ENCODE results near the gene TMEFF2. TPM values are rescaled to one million over a fixed set of nuclear protein-coding genes. Genes with fewer than 3 reads are reported as not detected.

TMEFF2 gene
- total and polyA plus RNA-seq, 8 donors, result 0.05 to 0.75 TPM; not detected in 6

GRCh38 chr2:191942739-191943103, 252.0 kb downstream of the TMEFF2 start:
- no peaks in the 10 kb centered on the region for H3K9me3 ChIP-seq
- no peak for FAIRE-seq
- no peak overlapping the region for H3K27ac ChIP-seq
- H3K4me1 ChIP-seq, result no peaks in the 10 kb centered on the region
- intact Hi-C loops (cut with DNase I), result no loop called here
- no peak overlapping the region for H3K4me3 ChIP-seq
- WGBS, 2 donors, result 72 to 85% methylated on average over 2 of the region's 2 CpGs
- DNase-seq, result no peak
- ATAC-seq, result no peak
- TF ChIP-seq, protein P1, sequence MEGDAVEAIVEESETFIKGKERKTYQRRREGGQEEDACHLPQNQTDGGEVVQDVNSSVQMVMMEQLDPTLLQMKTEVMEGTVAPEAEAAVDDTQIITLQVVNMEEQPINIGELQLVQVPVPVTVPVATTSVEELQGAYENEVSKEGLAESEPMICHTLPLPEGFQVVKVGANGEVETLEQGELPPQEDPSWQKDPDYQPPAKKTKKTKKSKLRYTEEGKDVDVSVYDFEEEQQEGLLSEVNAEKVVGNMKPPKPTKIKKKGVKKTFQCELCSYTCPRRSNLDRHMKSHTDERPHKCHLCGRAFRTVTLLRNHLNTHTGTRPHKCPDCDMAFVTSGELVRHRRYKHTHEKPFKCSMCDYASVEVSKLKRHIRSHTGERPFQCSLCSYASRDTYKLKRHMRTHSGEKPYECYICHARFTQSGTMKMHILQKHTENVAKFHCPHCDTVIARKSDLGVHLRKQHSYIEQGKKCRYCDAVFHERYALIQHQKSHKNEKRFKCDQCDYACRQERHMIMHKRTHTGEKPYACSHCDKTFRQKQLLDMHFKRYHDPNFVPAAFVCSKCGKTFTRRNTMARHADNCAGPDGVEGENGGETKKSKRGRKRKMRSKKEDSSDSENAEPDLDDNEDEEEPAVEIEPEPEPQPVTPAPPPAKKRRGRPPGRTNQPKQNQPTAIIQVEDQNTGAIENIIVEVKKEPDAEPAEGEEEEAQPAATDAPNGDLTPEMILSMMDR (IDR thresholded peaks at IDR 0.05), result no peak
- H3K27me3 ChIP-seq, result no peaks in the 10 kb centered on the region
- H3K36me3 ChIP-seq, result no peaks in the 10 kb centered on the region

- ATAC-seq, result no peak
- Histone ChIP-seq H3K36me3 (no peaks in the 10 kb centered on the region), H3K9me3 (no peaks in the 10 kb centered on the region), H3K27me3 (no peaks in the 10 kb centered on the region), H3K4me3 (no peak overlapping the region), H3K4me1 (no peaks in the 10 kb centered on the region), H3K27ac (no peak overlapping the region)
- FAIRE-seq, result no peak
- no peak for DNase-seq
- TF ChIP-seq, protein P1 (IDR thresholded peaks at IDR 0.05), result no peak
- intact Hi-C loops (cut with DNase I), result no loop called here
- 73 to 80% methylated on average over 3 of the region's 3 CpGs for WGBS, 2 donors
These were observed 252.5 kb downstream of the TMEFF2 start for GRCh38 chr2:191942090-191942738.

DNA sequence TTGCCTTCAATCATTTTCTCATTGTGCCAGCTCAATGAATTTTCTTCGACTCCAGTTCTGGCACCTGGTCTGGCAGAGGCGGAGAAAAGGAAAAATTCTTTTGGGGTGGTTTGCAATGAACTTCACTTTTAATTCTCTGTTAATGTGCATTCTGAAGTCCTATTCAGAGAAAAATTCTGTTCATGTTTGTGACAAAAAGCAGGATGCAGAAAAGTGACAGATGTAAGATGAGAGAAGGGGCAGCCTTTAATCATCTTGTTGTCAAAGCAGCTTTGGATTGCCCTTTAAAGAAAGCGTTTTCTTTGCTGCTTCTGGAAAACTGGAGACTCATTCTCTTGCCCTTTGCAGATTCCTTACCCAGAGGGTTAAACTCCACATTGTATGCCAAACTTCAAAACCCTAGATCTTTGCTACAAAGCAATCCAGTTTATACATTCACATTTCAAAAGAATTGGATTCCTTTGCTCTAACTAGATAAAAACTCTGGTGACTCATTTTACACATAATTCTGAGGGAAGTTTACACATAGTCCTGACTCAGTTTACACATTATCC, 253.3 kb downstream of the TMEFF2 start:
- H3K27me3 ChIP-seq, result no peaks in the 10 kb centered on the region
- TF ChIP-seq, protein P1 (IDR thresholded peaks at IDR 0.05), result no peak
- no peak overlapping the region for H3K4me3 ChIP-seq
- DNase-seq (no peak), FAIRE-seq (no peak), ATAC-seq (no peak)
- H3K9me3 ChIP-seq, result no peaks in the 10 kb centered on the region
- no peaks in the 10 kb centered on the region for H3K4me1 ChIP-seq
- no peaks in the 10 kb centered on the region for H3K36me3 ChIP-seq
- intact Hi-C loops (cut with DNase I), result no loop called here
- no peak overlapping the region for H3K27ac ChIP-seq
- WGBS, 2 donors, result 56 to 62% methylated on average over 3 of the region's 3 CpGs

DNA sequence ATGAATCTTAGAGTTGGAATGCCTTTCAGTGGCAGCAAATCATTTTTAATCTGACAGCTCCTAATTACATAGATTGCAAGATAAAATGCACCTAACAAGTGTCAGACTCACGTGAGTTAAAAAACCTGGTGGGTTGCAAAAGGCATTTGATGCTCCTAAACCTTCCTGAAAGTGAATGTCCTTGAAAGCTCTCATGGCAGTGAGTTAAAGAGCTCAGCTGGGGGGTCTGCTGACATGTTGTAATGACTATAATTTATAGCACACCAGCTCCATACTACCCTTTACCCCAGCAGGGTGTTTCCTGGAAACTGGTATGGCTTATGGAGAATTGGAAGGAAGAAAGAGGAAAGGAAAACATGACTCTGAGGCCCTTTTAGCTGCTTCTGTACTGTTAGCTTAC, 256.0 kb downstream of the TMEFF2 start:
- intact Hi-C loops (cut with DNase I), result no loop called here
- H3K4me1 ChIP-seq, result peaks cover 0 to 3% (median 0%) of the 10 kb centered on the region in 3 donors
- no peak overlapping the region for H3K4me3 ChIP-seq
- TF ChIP-seq, protein P1 (IDR thresholded peaks at IDR 0.05), result no peak
- H3K27ac ChIP-seq, result no peak overlapping the region
- H3K27me3 ChIP-seq, result no peaks in the 10 kb centered on the region
- no peak for FAIRE-seq
- WGBS, 2 donors, result 66 to 75% methylated on average over 1 of the region's 1 CpG
- no peak for DNase-seq
- no peaks in the 10 kb centered on the region for H3K36me3 ChIP-seq
- H3K9me3 ChIP-seq, result no peaks in the 10 kb centered on the region
- ATAC-seq, result no peak

- no peaks in the 10 kb centered on the region for H3K27me3 ChIP-seq
- FAIRE-seq (no peak), ATAC-seq (no peak), DNase-seq (no peak)
- intact Hi-C loops (cut with DNase I), result no loop called here
- H3K36me3 ChIP-seq, result no peaks in the 10 kb centered on the region
- WGBS, 2 donors, result 86 to 95% methylated on average over 2 of the region's 2 CpGs
- peaks cover 0 to 3% (median 0%) of the 10 kb centered on the region in 3 donors for H3K4me1 ChIP-seq
- no peak overlapping the region for H3K4me3 ChIP-seq
- H3K9me3 ChIP-seq, result no peaks in the 10 kb centered on the region
- H3K27ac ChIP-seq, result no peak overlapping the region
- TF ChIP-seq, protein P1 (IDR thresholded peaks at IDR 0.05), result no peak
These were observed 257.8 kb downstream of the TMEFF2 start for GRCh38 chr2:191936882-191937405.

Measured in pancreas (tissue), 10 donors.